C4-2B (cell line): ENCODE data around the gene MIR17HG.

Experiments
- CTCF ChIP-seq: fragments of 450-650 bp; conservative IDR thresholded peaks from 2 replicates; pipeline ENCODE4 v1.5.1; 2017; ENCODE audit warnings: mild to moderate bottlenecking
- ZFX ChIP-seq: fragments of 450-650 bp; IDR thresholded peaks from 2 replicates; pipeline ENCODE4 v1.6.1; 2017

- no peak for TF ChIP-seq CTCF
- TF ChIP-seq ZFX = no peak
Measured at GRCh38 chr13:91349992-91350911, 2.8 kb downstream of the MIR17HG start.
